NCI-H345 (cell line): ENCODE measurements around the gene GPC5.

Source experiments
- DNase-seq: peaks from one replicate; lab custom pipeline; 2025; lab: John Stamatoyannopoulos, UW

The GPC5 gene

DNA sequence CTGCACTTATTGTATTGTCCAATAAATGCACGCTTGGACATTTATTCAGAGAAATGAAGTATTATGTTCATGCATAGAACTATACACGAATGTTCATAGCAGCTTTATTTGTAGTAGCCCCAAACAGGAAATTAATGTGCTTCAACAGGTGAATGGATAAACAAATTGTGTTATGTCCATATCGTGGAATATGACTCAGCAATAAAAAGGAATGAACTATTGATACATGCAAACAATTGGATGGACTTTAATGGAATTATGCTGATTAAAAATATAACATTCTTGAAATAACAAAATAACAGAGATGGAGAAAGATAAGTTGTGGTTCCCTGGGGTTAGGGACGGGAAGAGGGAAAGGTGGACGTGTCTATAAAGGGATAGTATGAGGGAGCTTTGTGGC, 65.9 kb downstream of the GPC5 start:
- DNase-seq: no peak

DNA sequence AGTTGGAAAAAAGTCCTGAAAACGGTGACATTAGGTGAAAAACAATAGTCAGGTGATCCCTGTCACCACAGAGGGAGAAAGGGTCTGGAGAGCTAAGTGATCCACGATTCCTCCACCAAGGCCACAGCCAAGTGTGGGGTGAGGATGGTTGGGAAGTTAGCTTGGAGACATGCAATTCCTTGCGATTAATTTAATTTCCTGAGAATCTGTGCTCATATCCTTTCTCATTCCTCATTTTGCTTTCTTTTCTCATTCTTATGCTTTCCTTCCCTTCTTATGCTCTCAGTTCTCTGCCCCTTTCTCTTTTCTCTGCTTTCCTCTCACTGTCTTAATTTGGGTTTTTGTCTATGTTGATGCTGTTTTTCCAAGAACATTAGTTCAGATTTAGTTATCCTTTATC, 68.8 kb downstream of the GPC5 start:
- no peak for DNase-seq

DNA sequence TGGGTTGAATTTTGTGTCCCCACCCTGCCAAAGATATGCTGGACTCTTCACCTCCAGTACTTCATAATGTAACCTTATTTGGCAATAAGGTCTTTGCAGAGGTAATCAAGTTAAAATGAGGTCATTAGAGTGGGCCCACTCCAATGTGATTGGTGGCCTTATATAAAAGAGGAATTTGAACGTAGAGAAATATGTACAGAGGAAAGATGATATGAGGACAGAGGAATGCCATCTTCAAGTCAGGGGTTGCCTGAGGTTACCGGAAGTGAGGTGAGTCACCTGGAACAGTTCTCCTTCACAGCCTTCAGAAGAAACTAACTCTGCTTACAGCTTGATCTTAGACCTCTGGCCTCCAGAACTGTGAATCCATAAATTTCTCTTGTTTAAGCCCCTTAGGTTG, 69.9 kb downstream of the GPC5 start:
- no peak for DNase-seq

DNA sequence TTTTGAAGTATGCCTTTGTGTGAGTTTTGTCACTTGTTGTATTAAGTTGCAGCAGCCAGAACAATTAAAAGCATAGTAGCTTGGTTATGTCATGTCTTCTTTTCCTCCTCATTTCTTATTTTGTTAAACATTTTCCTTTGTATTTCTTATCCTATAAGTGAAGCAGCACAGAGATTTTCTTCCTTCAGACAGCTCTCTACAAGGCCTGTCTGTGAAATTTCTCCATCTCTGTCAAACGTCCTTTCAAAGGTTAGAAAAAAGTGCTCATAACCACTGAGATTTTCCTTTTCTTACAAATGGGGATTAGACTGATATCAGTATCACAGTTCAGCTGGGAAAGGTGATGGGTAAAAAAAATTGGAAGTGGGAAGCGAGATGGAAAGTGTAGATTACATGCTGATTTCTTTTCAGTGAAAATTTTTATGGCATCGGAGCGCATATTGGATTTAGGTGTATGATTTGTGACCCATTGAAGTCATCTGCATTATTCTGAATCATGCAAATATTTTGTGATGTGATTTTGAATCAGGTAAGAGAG, 71.7 kb downstream of the GPC5 start:
- DNase-seq: no peak

DNA sequence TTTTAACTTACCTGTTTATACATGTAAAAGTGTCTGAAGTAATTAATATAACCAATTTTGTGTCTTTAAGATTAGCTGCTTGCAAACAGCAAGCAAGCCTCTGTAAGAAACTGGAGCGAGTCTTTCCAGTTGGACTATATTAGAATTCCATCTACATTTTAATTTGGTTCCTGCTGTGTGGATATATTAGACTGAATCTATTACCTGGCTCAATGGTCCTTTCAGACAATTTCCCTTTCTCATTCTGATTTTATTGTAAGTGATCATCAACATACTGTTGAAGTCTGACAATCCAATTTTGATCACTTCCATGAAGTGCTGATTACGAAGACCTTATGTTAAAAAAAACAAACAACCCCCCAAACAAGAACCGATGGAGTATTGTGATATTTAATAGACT, 72.3 kb downstream of the GPC5 start:
- no peak for DNase-seq

DNA sequence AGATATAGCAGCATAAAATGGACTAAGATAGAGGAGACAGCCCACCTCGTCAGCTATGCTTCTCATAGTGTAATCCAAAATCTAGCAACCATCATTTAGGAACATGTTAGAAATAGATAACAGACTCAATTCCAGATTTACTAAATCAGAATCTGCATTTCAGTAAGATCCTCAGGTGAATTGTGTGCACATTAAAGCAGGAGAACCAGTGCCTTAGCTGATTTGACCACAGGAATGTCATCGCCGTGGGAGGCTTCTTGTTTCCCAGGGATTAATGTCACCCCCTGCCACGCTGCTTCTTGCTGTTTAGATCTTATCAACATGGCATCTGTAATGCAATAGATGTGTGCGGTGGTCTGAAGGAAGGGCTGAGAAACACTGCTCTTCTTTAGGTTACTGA, 84.0 kb downstream of the GPC5 start:
- no peak for DNase-seq

DNA sequence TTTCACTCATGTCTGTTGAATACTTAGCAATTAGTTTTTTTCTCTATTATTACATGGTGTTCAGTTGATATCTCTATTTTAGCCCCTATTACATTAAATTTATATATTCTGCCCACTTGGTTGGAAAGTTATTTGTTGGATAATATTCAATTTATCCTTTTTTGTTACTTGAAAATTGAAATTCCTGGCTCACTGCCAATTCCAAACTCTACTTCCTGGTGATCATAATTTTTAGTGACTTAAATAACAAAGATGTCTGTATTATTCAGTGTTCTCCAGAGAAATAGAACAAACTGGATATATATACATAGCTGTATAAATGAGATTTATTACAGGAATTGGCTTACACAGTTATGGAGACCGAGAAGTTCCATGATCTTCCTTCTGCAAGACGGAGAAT, 93.6 kb downstream of the GPC5 start:
- DNase-seq: no peak

DNA sequence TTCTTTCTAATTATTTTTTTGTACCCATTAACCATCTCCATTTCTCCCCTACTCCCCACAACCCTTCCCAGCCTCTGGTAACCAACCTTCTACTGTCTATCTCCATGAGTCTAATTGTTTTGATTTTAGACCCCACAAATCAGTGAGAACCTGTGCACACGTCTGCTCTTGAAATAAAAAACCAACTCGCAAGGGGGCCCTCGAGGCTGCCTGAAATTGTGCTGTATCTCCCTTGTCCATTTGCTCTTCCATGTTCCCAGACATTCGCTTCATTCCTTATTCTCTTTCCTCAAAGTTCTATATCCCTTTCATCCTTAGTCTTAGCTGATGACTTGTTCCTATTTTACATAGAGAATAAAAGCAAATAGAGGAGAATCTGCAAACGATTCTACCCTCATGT, 95.0 kb downstream of the GPC5 start:
- no peak for DNase-seq

DNA sequence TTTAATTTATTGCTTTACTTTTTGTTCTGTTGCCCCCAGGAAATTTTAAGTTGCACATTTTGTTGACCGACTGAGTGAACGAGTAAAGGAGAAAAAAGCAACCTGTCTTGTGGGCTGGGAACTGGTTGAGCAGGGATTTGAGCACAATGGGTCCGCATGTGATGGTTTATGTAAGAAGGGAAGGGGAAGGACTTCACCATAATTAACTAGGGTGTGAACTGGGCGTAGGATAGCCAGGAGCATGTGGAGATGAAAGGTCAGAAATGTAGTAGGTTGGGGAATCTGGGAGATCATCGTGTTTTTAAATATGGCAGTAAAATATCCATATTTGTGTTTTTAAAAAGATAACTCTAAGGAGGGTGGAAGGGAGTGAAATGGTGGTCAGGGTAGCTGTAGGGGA, 99.9 kb downstream of the GPC5 start:
- DNase-seq: no peak

DNA sequence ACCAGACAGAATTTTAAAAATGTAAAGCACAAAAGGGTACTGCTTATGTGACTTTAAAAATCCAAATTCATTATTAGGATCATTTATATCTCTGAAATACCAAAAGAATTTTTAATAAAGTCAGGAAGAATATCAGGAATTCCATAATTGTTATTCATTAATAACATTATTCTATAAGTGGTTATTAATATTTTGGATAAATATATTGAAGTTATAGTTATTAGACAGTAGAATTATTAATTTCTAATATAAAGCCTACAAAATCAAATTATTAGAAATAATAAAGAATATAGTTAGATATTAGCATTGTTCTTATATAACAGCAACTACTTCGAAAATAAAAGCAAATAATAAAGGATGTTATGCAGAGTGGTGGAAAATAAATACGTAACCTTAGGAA, 105.8 kb downstream of the GPC5 start:
- no peak for DNase-seq

DNA sequence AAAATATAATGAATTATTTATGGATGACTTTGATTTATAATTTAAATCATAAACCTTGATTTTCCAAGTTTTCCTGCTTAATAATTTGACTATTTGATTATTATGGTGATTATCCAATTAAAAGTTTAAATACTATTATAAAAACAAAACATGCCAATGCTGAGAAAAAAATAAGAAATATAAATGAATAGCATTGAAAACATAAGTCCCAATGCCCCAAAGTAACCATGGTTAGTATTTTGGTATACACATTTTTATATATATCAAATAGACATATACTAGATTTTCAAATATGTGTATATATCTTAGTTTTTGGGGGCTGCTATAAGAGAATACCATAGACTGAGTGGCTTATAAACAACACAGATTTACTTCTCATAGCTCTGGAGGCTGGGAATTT, 108.3 kb downstream of the GPC5 start:
- DNase-seq: no peak

DNA sequence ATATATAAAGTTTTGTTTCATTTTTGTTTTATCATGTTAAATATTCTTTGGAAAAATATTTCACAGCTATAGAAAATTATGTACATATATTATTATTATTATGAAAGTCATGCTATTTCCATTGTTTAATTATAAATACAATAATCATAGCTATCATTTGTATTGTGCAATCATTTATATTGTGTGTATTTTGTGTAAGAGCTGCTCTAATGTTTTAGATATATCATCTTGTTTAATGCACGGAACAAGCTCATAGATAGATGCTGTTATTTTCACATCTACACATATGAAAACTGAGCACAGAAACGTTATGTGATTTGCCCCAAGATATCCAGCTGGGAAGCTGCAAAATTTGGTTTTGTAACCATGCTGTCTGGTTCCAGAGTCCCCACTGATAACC, 111.6 kb downstream of the GPC5 start:
- DNase-seq: no peak

DNA sequence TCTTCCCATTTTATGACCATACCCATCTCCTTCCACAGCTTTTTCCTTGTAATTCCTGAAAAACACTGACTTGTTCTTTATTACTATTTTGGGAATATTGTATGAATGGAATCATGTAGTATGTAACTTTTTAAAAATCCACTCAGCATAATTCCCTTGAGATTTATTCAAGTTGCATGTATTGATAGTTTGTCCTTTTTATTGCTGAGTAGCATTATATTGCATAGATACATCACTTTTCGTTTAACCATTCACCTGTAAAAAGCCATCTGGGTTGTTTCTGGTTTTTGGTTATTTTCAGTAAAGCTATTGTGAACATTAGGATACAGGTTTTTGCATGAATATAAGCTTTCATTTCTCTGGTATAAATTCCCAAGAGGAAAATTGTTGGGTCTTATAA, 115.4 kb downstream of the GPC5 start:
- no peak for DNase-seq

DNA sequence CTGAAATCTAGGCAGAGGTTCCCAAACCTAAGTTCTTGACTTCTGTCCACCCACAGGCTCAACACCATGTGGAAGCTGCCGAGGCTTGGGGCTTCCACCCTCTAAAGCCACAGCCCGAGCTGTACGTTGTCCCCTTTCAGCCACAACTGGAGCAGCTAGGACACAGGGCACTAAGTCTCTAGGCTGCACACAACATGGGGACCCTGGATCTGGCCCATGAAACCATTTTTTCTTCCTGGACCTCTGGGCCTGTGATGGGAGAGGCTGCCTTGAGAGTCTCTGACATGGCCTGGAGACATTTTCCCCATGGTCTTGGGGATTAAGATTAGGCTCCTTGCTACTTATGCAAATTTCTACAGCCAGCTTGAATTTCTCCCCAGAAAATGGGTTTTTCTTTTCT, 118.4 kb downstream of the GPC5 start:
- no peak for DNase-seq

DNA sequence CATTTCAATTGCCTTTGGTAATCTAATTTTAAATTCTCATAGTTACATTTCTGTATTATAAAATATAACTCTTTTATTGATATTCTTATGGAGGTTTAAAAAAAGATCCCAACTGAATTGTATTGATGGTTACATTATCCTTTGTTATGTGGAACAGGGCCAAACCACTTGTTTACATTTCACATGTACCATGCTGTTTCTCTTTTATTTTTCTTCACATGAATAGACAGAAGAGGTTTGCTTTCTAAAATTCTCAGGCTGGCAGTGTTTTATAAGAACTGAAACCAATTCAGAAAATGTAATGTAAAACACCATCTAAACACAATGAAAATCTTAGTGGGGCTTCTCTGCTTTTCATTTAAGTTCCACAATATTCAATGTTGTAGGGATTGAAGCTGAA, 122.5 kb downstream of the GPC5 start:
- DNase-seq: peak; percentile 89

DNA sequence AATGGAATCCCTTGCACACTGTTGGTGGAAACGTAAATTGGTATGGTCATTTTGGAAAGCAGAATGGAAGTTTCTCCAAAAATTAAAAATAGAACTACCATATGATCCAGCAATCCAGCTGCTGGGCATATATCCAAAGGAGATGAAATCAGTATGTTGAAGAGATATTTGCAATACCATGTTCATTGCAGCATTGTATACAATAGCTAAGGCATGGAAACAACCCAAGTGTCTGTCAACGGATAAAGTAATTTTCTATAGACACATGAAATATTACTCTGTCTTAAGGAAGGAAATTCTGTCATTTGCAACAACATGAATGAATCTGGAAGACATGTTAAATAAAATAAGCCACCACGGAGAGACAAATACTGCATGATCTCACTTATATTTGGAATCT, 124.7 kb downstream of the GPC5 start:
- DNase-seq: no peak

DNA sequence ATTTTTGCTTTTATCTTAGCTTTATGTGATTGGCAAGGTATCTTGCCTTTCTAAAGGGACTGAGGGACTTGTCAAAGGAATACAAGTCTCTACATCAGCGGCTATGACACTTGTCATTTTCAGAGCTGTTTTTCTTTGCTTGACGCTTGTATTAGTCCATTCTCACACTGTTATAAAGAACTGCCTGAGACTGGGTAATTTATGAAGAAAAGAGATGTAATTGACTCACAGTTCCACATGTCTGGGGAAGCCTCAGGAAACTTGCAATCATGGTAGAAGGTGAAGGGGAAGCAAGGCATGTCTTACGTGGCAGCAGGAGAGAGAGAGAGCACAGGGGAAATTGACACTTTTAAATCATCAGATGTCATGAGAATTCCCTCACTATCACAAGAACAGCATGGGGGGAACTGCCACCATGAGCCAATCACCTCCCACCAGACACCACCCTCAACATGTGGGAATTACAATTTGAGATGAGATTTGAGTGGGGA, 128.2 kb downstream of the GPC5 start:
- no peak for DNase-seq

DNA sequence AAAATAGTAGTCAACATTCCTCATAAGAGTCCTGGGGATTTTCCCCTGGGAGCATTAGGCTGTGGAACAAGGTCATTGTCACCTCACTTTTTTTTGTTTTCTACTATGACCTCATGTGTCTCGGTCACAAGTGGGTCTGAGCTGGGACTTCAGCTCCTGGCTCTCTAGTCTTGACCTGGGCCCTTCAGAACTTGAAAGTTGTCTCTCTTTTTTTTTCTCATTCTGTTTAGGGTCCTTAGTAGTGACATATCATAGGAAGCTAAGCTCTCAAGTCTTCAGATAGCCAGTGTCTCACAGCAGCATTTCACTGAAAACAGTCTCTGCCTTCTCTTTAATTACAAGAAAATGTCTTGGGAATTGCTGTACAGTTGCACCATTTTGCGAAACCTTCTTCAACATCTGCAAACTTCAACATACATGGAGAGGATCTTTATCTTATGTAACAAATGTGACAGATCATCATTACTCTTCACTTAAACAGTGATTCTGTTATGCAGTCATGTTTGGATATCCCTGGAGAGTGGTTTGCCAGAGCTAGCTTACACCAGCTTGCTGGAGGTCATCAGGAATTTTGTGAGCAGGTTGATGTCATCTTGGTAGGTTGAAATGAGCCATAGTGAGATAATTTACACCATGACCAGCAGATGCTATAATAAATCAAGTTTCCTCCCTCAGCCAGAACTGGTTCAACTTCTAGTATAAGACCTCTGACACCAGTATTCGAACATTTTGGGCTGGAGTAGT, 131.5 kb downstream of the GPC5 start:
- DNase-seq: no peak

DNA sequence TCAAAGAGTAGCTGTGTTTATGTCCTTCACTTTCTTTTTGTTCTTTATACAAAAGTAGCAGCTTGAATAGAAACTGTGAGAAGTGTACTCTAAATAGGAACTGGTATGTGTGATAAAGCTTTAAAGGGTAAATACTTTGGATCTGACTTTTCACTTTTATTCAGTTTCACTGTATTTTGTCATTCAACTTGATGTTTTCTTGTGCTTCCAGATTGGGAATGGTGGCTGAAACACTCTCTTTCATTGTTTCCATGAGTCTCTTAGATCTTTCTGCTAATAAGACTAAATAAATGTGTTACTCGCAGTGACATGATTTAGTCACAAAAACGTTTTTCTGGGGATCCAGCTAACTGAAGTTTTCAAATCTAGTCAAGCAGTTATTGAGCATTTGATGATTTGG, 133.2 kb downstream of the GPC5 start:
- no peak for DNase-seq

DNA sequence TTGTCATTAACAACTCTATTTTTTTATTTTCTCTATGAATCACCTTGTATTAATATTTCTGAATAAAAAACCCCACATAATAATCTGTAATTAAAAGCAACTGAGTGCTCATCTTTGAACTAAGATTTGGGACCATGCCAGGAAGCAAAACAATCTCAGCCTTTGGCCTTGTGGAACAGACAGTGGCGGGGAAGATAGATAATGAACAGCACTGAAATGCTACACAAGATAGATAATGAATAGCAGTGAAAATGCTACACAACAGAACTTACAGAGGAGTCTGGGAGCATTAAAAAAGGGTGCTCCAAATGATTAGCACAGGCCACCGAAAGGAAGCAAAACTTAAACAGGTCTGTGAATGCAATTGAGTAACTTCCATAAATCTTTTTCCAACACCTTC, 134.9 kb downstream of the GPC5 start:
- DNase-seq: no peak

DNA sequence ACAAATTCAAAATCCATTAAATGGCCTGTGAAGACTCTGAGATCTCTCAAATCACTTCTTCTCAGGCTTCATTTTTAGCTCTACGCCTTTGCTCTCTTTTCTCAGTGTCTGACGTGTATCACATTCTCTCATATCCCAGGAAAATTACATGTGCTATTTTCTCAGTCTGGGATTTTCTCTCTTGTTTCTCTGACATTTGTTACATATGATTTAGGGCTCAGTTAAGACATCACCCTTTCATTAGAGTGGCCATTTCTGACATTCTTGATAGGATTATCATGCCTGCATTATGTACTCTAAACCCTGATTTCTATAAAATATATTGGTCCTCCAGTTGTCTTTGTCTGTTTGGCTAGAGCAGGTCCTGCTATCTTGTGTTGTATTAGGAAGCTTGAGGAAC, 136.6 kb downstream of the GPC5 start:
- no peak for DNase-seq

DNA sequence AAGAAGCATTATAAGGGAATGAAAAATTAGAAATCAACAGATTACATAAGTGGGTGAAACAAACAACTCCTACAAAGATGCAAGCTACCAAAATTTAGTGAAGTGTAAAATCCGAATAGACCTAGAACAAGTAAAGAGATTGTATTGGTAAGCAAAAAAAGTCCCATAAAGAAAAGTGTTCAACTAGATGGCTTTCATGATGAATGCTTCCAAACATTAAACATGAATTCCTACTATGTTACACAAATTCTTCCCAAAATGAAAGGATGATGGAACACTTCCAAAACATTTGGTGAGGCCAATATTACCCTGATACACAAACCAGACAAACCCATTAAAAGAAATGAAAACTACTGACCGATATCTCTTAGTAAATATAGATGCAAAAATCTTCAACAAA, 139.0 kb downstream of the GPC5 start:
- no peak for DNase-seq

DNA sequence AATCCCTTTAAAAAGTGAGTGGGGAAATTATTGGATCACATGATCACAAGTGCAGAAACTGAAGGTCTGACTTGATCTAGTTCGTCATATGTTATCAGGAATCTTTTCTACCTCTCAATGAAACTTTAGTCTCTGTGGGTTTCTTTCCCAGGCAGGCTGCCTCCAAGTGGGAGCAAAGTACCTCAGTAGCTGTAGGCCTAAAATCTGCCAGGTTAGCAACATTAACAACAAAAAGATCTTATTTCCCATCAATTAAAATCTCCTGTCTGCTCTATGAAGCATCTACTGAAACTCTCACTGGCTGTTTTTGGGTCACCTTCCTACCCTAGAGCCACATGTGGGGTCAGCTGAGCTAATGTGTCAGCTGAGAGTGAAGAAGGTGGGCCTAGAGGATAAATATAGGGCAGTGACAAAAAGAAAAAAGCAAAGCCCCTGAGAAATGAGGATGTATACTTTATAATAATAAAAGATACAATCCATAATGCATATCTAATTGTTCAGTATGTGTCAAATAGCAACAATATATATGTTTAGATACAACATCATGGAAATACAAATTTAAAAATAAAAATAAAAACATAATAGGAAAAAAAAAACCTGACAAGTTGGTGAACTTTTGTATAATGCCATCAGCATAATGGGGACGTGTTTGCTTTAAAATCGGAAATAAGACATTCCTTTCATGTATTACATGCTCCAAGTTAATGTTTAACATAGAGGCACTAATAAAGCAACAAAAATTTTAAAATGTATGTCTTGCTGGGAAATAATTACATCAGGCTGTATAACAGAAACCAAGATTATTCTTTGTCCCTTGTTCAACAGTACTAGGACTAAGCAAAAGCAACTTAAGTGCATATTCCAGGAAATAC, 141.1 kb downstream of the GPC5 start:
- DNase-seq: no peak
